ENCODE data around the gene PHLDA2. TPM values are rescaled to one million over a fixed set of nuclear protein-coding genes. Genes with fewer than 3 reads are reported as not detected.

Gene PHLDA2
- total and polyA plus RNA-seq, 8 donors, result 3.1 to 34.2 (median 25.5) TPM; not detected in 3

GRCh38 chr11:2903672-2904011 is 25.6 kb downstream of the PHLDA2 start:
- DNase-seq, result no peak
- H3K27me3 ChIP-seq, result peaks cover 0 to 20% (median 0%) of the 10 kb centered on the region in 3 donors
- H3K4me3 ChIP-seq, result peak overlapping the region in 2 of 4 donors; percentile 23 to 66
- H3K36me3 ChIP-seq, result no peaks in the 10 kb centered on the region
- H3K4me1 ChIP-seq, result peaks cover 42 to 55% (median 50%) of the 10 kb centered on the region in 4 donors
- intact Hi-C loops (cut with DNase I; ENCODE audit: low total_unique reads), result no loop called here
- WGBS, 5 donors, result 65 to 84% (median 72%) methylated on average over 7 of the region's 7 CpGs
- no peaks in the 10 kb centered on the region for H3K9me3 ChIP-seq
- no peak for TF ChIP-seq POLR2AphosphoS5 (IDR thresholded peaks at IDR 0.05)
- TF ChIP-seq EP300 (IDR thresholded peaks at IDR 0.05), result no peak
- TF ChIP-seq, protein P1, sequence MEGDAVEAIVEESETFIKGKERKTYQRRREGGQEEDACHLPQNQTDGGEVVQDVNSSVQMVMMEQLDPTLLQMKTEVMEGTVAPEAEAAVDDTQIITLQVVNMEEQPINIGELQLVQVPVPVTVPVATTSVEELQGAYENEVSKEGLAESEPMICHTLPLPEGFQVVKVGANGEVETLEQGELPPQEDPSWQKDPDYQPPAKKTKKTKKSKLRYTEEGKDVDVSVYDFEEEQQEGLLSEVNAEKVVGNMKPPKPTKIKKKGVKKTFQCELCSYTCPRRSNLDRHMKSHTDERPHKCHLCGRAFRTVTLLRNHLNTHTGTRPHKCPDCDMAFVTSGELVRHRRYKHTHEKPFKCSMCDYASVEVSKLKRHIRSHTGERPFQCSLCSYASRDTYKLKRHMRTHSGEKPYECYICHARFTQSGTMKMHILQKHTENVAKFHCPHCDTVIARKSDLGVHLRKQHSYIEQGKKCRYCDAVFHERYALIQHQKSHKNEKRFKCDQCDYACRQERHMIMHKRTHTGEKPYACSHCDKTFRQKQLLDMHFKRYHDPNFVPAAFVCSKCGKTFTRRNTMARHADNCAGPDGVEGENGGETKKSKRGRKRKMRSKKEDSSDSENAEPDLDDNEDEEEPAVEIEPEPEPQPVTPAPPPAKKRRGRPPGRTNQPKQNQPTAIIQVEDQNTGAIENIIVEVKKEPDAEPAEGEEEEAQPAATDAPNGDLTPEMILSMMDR (IDR thresholded peaks at IDR 0.05), result no peak
- H3K27ac ChIP-seq, result peak overlapping the region; percentile 65 to 95 (median 89)

- peak overlapping the region; percentile 50 to 66 (median 62) for H3K4me3 ChIP-seq
- no peak for TF ChIP-seq POLR2AphosphoS5 (IDR thresholded peaks at IDR 0.05)
- TF ChIP-seq EP300 (IDR thresholded peaks at IDR 0.05), result no peak
- TF ChIP-seq, protein P1 (IDR thresholded peaks at IDR 0.05), result no peak
- TF ChIP-seq POLR2A (IDR thresholded peaks at IDR 0.05), result no peak
- WGBS, 5 donors, result 49 to 67% (median 54%) methylated on average over 16 to 23 of the region's 23 CpGs
- H3K27me3 ChIP-seq, result peaks cover 0 to 14% (median 0%) of the 10 kb centered on the region in 3 donors
- DNase-seq, result peak; percentile 66 to 74
- no peaks in the 10 kb centered on the region for H3K9me3 ChIP-seq
- H3K27ac ChIP-seq, result peak overlapping the region; percentile 65 to 95 (median 89)
- H3K4me1 ChIP-seq, result peaks cover 42 to 56% (median 53%) of the 10 kb centered on the region in 4 donors
- intact Hi-C loops (cut with DNase I; ENCODE audit: low total_unique reads), result no loop called here
- no peaks in the 10 kb centered on the region for H3K36me3 ChIP-seq
Observed at GRCh38 chr11:2902784-2903671, 26.2 kb downstream of the PHLDA2 start.

GRCh38 chr11:2901854-2902783 is 27.1 kb downstream of the PHLDA2 start:
- 5 to 14% (median 5%) methylated on average over 16 to 58 of the region's 58 CpGs for WGBS, 5 donors
- Histone ChIP-seq H3K27me3 (peaks cover 0 to 5% (median 0%) of the 10 kb centered on the region in 3 donors), H3K4me1 (peaks cover 42 to 63% (median 53%) of the 10 kb centered on the region in 4 donors), H3K4me3 (peak overlapping the region; percentile 50 to 66 (median 62)), H3K36me3 (no peaks in the 10 kb centered on the region), H3K27ac (peak overlapping the region; percentile 81 to 95 (median 89)), H3K9me3 (no peaks in the 10 kb centered on the region)
- TF ChIP-seq, protein P1 (IDR thresholded peaks at IDR 0.05), result no peak
- peak in 1 of 3 donors; percentile 81 for TF ChIP-seq POLR2AphosphoS5 (IDR thresholded peaks at IDR 0.05)
- peak; percentile 97 for DNase-seq
- intact Hi-C loops (cut with DNase I; ENCODE audit: low total_unique reads), result no loop called here

- 81 to 89% (median 86%) methylated on average over 13 to 16 of the region's 16 CpGs for WGBS, 5 donors
- Histone ChIP-seq H3K27me3 (no peaks in the 10 kb centered on the region), H3K36me3 (no peaks in the 10 kb centered on the region), H3K4me3 (peak overlapping the region; percentile 50 to 66 (median 62)), H3K4me1 (peaks cover 42 to 63% (median 53%) of the 10 kb centered on the region in 4 donors), H3K9me3 (no peaks in the 10 kb centered on the region), H3K27ac (peak overlapping the region; percentile 81 to 95 (median 89))
- TF ChIP-seq POLR2AphosphoS5 (IDR thresholded peaks at IDR 0.05) (no peak), EP300 (IDR thresholded peaks at IDR 0.05) (no peak), POLR2A (IDR thresholded peaks at IDR 0.05) (no peak)
- TF ChIP-seq, protein P1 (IDR thresholded peaks at IDR 0.05), result no peak
- no peak for DNase-seq
- intact Hi-C loops (cut with DNase I; ENCODE audit: low total_unique reads), result no loop called here
Observed at GRCh38 chr11:2901196-2901796, 27.9 kb downstream of the PHLDA2 start.
